ENCODE data around the gene TMEM87A.
A peak's percentile ranks its signal among the peaks of the same experiment; 100 is the strongest.

The TMEM87A gene

DNA sequence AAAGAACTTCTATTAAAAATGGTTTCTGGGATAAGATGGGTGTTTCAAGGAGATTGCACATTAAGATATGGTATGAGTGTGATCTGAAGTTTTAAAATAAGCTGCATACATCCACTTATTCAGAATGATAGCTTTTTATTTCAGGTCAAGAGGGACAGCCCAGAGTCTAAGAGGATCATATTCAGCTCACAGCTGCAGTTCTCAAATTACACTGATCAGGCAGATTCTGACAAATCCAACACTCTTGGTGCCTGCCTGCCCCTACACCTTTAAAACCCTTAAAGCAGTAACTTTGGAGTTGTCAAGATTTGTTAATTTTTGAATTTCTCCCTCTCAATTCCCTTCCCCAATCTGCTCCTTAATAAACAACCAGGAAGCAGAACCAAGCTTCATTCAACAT is 9.1 kb upstream of the TMEM87A start:
- H3K4me3 ChIP-seq (ENCODE audit: low read length) = no peak overlapping the region
- DNase-seq (ENCODE audit: low read depth) = no peak
- TF ChIP-seq, protein P1, sequence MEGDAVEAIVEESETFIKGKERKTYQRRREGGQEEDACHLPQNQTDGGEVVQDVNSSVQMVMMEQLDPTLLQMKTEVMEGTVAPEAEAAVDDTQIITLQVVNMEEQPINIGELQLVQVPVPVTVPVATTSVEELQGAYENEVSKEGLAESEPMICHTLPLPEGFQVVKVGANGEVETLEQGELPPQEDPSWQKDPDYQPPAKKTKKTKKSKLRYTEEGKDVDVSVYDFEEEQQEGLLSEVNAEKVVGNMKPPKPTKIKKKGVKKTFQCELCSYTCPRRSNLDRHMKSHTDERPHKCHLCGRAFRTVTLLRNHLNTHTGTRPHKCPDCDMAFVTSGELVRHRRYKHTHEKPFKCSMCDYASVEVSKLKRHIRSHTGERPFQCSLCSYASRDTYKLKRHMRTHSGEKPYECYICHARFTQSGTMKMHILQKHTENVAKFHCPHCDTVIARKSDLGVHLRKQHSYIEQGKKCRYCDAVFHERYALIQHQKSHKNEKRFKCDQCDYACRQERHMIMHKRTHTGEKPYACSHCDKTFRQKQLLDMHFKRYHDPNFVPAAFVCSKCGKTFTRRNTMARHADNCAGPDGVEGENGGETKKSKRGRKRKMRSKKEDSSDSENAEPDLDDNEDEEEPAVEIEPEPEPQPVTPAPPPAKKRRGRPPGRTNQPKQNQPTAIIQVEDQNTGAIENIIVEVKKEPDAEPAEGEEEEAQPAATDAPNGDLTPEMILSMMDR (conservative IDR thresholded peaks at IDR 0.05; ENCODE audit: low read length) = no peak

DNA sequence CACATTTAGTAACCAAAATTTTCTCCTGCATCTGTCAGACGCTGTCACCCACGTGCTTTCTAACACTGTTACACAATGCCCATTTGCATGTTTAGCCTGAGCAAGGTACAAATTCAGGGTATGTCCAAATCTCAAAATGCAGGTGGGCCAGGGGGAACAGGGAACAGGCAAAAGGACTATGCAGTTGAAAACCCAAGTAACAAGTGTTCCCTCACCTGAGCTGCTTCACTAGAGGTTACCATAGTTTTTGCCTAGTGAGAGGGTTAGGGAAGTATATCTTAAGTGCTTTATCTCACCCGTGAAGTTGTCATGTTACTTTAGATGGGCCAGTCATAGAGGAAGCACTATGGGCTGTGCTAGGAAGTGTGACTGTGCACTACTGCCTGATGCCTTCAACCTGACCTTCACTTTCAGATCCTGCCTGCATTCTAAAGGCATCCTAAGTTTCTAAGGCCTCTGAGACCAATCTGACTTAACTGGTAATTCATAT is 6.0 kb upstream of the TMEM87A start:
- H3K4me3 ChIP-seq (ENCODE audit: low read length) = no peak overlapping the region

GRCh38 chr15:42276762-42277161 is 3.5 kb upstream of the TMEM87A start:
- no peak for DNase-seq (ENCODE audit: low read depth)

More for the DNA sequence above, 6.0 kb upstream of the TMEM87A start:
- DNase-seq (ENCODE audit: low read depth) = no peak
- TF ChIP-seq, protein P1 (conservative IDR thresholded peaks at IDR 0.05; ENCODE audit: low read length) = no peak

DNA sequence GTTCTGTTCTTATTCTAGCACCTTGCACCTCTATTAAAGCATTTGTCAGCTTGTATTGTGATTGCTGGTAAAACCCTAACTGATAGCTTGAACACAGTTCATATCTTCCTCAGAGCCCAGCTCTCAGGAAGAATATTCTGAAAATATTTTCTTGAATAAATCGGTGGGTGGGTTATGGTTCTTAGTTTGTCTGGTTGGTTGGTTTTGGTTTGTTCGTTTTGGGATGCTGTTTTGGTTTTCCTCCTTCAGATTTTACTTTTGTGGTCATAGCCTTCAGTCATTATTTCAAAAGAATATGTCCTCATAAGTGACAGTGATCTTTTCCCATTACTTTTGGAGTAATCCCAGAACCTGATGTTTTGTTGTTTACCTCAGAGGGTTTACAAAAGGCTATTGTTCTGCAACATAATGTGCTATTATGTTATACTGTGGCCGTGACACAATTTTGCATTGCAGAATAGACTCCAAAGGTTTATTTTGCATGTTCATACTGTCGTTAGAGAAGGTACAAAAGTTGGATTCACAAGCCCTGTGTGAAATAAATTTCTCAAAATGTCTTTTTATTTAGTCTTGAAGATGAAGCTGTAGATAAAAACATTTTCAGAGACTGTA is 2.7 kb upstream of the TMEM87A start:
- DNase-seq (ENCODE audit: low read depth) = peak; percentile 17
- peak overlapping the region; percentile 89 for H3K4me3 ChIP-seq (ENCODE audit: low read length)
- TF ChIP-seq, protein P1 (conservative IDR thresholded peaks at IDR 0.05; ENCODE audit: low read length) = no peak

More at GRCh38 chr15:42276762-42277161, 3.5 kb upstream of the TMEM87A start:
- no peak overlapping the region for H3K4me3 ChIP-seq (ENCODE audit: low read length)
- TF ChIP-seq, protein P1 (conservative IDR thresholded peaks at IDR 0.05; ENCODE audit: low read length) = no peak

GRCh38 chr15:42274702-42274989 is 1.4 kb upstream of the TMEM87A start:
- no peak for DNase-seq (ENCODE audit: low read depth)
- H3K4me3 ChIP-seq (ENCODE audit: low read length) = peak overlapping the region; percentile 89
- TF ChIP-seq, protein P1 (conservative IDR thresholded peaks at IDR 0.05; ENCODE audit: low read length) = no peak

DNA sequence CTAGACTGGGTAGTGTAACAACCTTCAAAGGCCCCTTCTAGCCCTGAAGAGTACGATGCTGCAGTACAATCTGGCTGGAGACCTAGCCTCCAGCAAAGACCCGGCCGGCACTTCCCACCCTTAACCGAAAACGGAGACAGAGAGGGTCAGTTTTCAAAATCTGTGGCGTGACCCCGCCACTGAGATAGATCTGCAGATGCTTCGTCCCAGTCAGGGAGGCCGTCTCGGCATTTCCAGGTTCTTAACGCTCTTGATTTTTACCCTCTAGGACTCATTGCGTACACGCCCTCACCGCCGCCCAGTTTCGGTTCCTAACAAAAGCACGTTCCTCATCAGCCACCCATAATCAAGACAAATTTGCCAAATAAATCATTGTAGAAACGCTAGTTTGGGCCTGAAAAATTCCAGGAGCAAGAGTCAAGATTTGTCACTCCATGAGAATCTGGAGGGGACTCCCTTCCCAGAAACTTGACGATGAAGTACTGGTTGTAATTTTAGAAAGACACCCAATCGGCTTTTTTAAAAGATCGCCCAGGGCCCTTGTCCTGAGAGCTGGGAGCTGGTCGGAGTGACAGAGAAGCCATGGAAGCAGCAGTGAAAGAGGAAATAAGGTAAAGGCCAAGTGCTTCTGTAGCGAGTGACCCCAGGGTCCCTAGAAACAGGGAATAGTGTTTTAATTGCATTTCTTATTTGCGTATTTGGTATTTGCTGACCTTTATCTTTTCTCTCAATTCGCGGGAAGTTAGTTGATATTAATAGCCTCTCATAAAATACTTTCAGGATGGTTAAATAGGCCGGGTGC is 868 bp upstream of the TMEM87A start:
- peak; percentile 85 for DNase-seq (ENCODE audit: low read depth)
- peak overlapping the region; percentile 89 for H3K4me3 ChIP-seq (ENCODE audit: low read length)
- TF ChIP-seq, protein P1 (conservative IDR thresholded peaks at IDR 0.05; ENCODE audit: low read length) = no peak

DNA sequence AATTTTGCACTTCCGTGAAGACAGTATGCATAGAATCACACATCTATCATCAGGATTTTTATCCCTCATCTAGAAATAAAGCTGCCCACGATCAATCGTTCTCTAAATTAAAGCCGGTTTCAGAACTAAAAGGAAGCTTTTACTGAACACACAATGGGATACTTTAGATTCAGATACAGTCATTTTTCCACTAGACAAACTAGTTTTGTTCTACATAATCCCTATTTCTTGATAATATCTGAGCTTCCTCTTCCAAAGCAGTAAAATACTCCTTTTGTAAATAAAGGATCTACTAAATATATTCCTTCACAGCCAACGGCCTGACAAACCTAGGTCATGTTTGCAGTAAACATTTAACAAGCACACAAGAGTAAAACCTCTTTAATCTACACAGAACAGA is 2.2 kb downstream of the TMEM87A start:
- TF ChIP-seq, protein P1 (conservative IDR thresholded peaks at IDR 0.05; ENCODE audit: low read length) = no peak
- no peak overlapping the region for H3K4me3 ChIP-seq (ENCODE audit: low read length)
- no peak for DNase-seq (ENCODE audit: low read depth)
